Measurements from ENCODE around the gene FGGY. TPM values are rescaled to one million over a fixed set of nuclear protein-coding genes. Genes with fewer than 3 reads are reported as not detected.

The FGGY gene
- total RNA-seq, 1 donor from 2014 or later: 23.1 TPM

- DNase-seq (no peak), ATAC-seq (ENCODE audit: poor library complexity) (no peak)
- intact Hi-C loops (cut with DNase I): no loop called here
These were observed 390.2 kb downstream of the FGGY start for GRCh38 chr1:59687081-59687480.

GRCh38 chr1:59688976-59689375 lies 392.1 kb downstream of the FGGY start:
- intact Hi-C loops (cut with DNase I): no loop called here
- ATAC-seq (ENCODE audit: poor library complexity) (no peak), DNase-seq (no peak)

- intact Hi-C loops (cut with DNase I): loop anchor here (10.0 kb wide), 1 partner anchor 395 kb away; the partner anchor contains the start of gene FGGY
- ATAC-seq (ENCODE audit: poor library complexity): no peak
These were observed 392.8 kb downstream of the FGGY start for GRCh38 chr1:59689730-59690129.

GRCh38 chr1:59690171-59690930 lies 393.5 kb downstream of the FGGY start:
- intact Hi-C loops (cut with DNase I): loop anchor here (10.0 kb wide), 1 partner anchor 396 kb away; the partner anchor contains the start of gene FGGY
- DNase-seq: no peak
- no peak for ATAC-seq (ENCODE audit: poor library complexity)

More at GRCh38 chr1:59689730-59690129, 392.8 kb downstream of the FGGY start:
- no peak for DNase-seq

- DNase-seq (peak; percentile 42), ATAC-seq (ENCODE audit: poor library complexity) (peak; percentile 92)
- intact Hi-C loops (cut with DNase I): loop anchor here (10.0 kb wide), 1 partner anchor 396 kb away; the partner anchor contains the start of gene FGGY
These were observed 394.4 kb downstream of the FGGY start for GRCh38 chr1:59691261-59691660.

- intact Hi-C loops (cut with DNase I): loop anchor here (10.0 kb wide), 1 partner anchor 398 kb away; the partner anchor contains the start of gene FGGY
- peak; percentile 59 for ATAC-seq (ENCODE audit: poor library complexity)
- DNase-seq: no peak
These were observed 395.7 kb downstream of the FGGY start for GRCh38 chr1:59692591-59692990.

- intact Hi-C loops (cut with DNase I): loop anchor here (10.0 kb wide), 1 partner anchor 399 kb away; the partner anchor contains the start of gene FGGY
- ATAC-seq (ENCODE audit: poor library complexity) (no peak), DNase-seq (no peak)
These were observed 396.5 kb downstream of the FGGY start for GRCh38 chr1:59693406-59693805.

GRCh38 chr1:59695252-59695651 lies 398.4 kb downstream of the FGGY start:
- DNase-seq (no peak), ATAC-seq (ENCODE audit: poor library complexity) (no peak)
- intact Hi-C loops (cut with DNase I): loop anchor here (5.0 to 10.0 kb wide), 3 partner anchors 400 to 953 kb away; partner anchors contain the start of genes FGGY and JUN

GRCh38 chr1:59696421-59697115 lies 399.7 kb downstream of the FGGY start:
- no peak for ATAC-seq (ENCODE audit: poor library complexity)
- intact Hi-C loops (cut with DNase I): loop anchor here (5.0 to 10.0 kb wide), 3 partner anchors 402 to 954 kb away; partner anchors contain the start of genes FGGY and JUN
- DNase-seq: no peak

- ATAC-seq (ENCODE audit: poor library complexity): no peak
- DNase-seq: no peak
- intact Hi-C loops (cut with DNase I): loop anchor here (5.0 to 10.0 kb wide), 3 partner anchors 402 to 955 kb away; partner anchors contain the start of genes FGGY and JUN
These were observed 400.4 kb downstream of the FGGY start for GRCh38 chr1:59697150-59697800.

GRCh38 chr1:59698386-59698785 lies 401.5 kb downstream of the FGGY start:
- no peak for ATAC-seq (ENCODE audit: poor library complexity)
- DNase-seq: no peak
- intact Hi-C loops (cut with DNase I): loop anchor here (5.0 to 10.0 kb wide), 3 partner anchors 404 to 956 kb away; partner anchors contain the start of genes FGGY and JUN

- DNase-seq: no peak
- intact Hi-C loops (cut with DNase I): loop anchor here (5.0 to 10.0 kb wide), 3 partner anchors 405 to 957 kb away; partner anchors contain the start of genes FGGY and JUN
- peak; percentile 35 for ATAC-seq (ENCODE audit: poor library complexity)
These were observed 402.4 kb downstream of the FGGY start for GRCh38 chr1:59699227-59699847.

- ATAC-seq (ENCODE audit: poor library complexity): no peak
- DNase-seq: no peak
- intact Hi-C loops (cut with DNase I): loop anchor here (10.0 kb wide), 1 partner anchor 627 kb away; no protein-coding TSS in a partner anchor
These were observed 404.5 kb downstream of the FGGY start for GRCh38 chr1:59701376-59701775.

- intact Hi-C loops (cut with DNase I): loop anchor here (10.0 kb wide), 1 partner anchor 629 kb away; no protein-coding TSS in a partner anchor
- ATAC-seq (ENCODE audit: poor library complexity) (peak; percentile 40), DNase-seq (no peak)
These were observed 406.5 kb downstream of the FGGY start for GRCh38 chr1:59703226-59703917.

- DNase-seq (no peak), ATAC-seq (ENCODE audit: poor library complexity) (peak; percentile 55)
- intact Hi-C loops (cut with DNase I): loop anchor here (10.0 kb wide), 1 partner anchor 629 kb away; no protein-coding TSS in a partner anchor
These were observed 407.1 kb downstream of the FGGY start for GRCh38 chr1:59703918-59704378.

- intact Hi-C loops (cut with DNase I): loop anchor here (10.0 kb wide), 1 partner anchor 630 kb away; no protein-coding TSS in a partner anchor
These were observed 407.8 kb downstream of the FGGY start for GRCh38 chr1:59704716-59705115.

More at GRCh38 chr1:59704716-59705115, 407.8 kb downstream of the FGGY start:
- ATAC-seq (ENCODE audit: poor library complexity) (peak; percentile 8), DNase-seq (no peak)

All from Right ventricle myocardium superior (tissue), 1 donor.